GM23338 (cell line): ENCODE results near the gene CASP7. TPM values are rescaled to one million over a fixed set of nuclear protein-coding genes. Genes with fewer than 3 reads are reported as not detected.

Experiments
- ATAC-seq: fragments of 200-7000 bp; cut with Tn5 transposase; 3 replicates; pipeline ENCODE4 v1.9.1; 2020
- DNase-seq: peaks from one replicate; pipeline ENCODE4 v3.0.0-alpha.2; 2015; ENCODE audit warnings: low spot score
- H2AFZ ChIP-seq: fragments of 200-600 bp; sonication (generic); 2 replicates; pipeline ENCODE4 v1.8.0; 2016; ENCODE audit warnings: antibody characterized with exemption, mild to moderate bottlenecking, moderate library complexity
- H3F3A ChIP-seq: fragments of 200-600 bp; sonication (generic); replicated peaks from 2 replicates; pipeline ENCODE4 v1.8.0; 2017; ENCODE audit warnings: antibody characterized with exemption, mixed run types, low read depth
- H3K27ac ChIP-seq: fragments of 200-600 bp; sonication (generic); 2 replicates; pipeline ENCODE4 v1.6.1; 2016; ENCODE audit warnings: low read depth
- H3K27me3 ChIP-seq: fragments of 200-600 bp; sonication (generic); 2 replicates; pipeline ENCODE4 v1.8.0; 2016; ENCODE audit warnings: mild to moderate bottlenecking, mixed run types, moderate library complexity; ENCODE audit not compliant: insufficient read depth
- H3K36me3 ChIP-seq: fragments of 200-600 bp; sonication (generic); 2 replicates; pipeline ENCODE4 v1.8.0; 2016; ENCODE audit warnings: mild to moderate bottlenecking; ENCODE audit not compliant: insufficient read depth
- H3K4me1 ChIP-seq: fragments of 200-600 bp; sonication (generic); 2 replicates; pipeline ENCODE4 v1.8.0; 2016; ENCODE audit warnings: mild to moderate bottlenecking, moderate library complexity; ENCODE audit not compliant: insufficient read depth
- H3K4me2 ChIP-seq: fragments of 200-600 bp; sonication (generic); 2 replicates; pipeline ENCODE4 v1.7.1; 2017; ENCODE audit warnings: mixed run types
- H3K4me3 ChIP-seq: fragments of 200-600 bp; sonication (generic); 2 replicates; pipeline ENCODE4 v1.6.1; 2016; ENCODE audit warnings: mixed run types
- H3K79me2 ChIP-seq: fragments of 200-600 bp; sonication (generic); replicated peaks from 2 replicates; pipeline ENCODE4 v1.8.0; 2017; ENCODE audit warnings: mild to moderate bottlenecking; ENCODE audit not compliant: insufficient read depth
- H3K9me2 ChIP-seq: fragments of 200-600 bp; sonication (generic); 2 replicates; pipeline ENCODE4 v1.8.0; 2017; ENCODE audit not compliant: insufficient read depth
- H4K20me1 ChIP-seq: fragments of 200-600 bp; sonication (generic); replicated peaks from 2 replicates; pipeline ENCODE4 v1.8.0; 2017; ENCODE audit warnings: mild to moderate bottlenecking; ENCODE audit not compliant: insufficient read depth
- H3K27ac Mint-ChIP-seq: 2 replicates; pipeline ENCODE4 v1.8.0; 2020; ENCODE audit warnings: inconsistent platforms, mild to moderate bottlenecking, moderate library complexity, mixed read lengths
- H3K27me3 Mint-ChIP-seq: 3 replicates; pipeline ENCODE4 v1.8.0; 2022; ENCODE audit warnings: low read depth, mild to moderate bottlenecking, moderate library complexity, mixed read lengths, inconsistent platforms; ENCODE audit not compliant: insufficient read depth, poor library complexity
- H3K36me3 Mint-ChIP-seq: 3 replicates; pipeline ENCODE4 v1.8.0; 2021; ENCODE audit warnings: low read depth, mild to moderate bottlenecking, inconsistent platforms, moderate library complexity, mixed read lengths
- H3K4me1 Mint-ChIP-seq: 3 replicates; pipeline ENCODE4 v1.8.0; 2020; ENCODE audit warnings: mild to moderate bottlenecking, inconsistent platforms, mixed read lengths
- H3K4me3 Mint-ChIP-seq: 3 replicates; pipeline ENCODE4 v1.8.0; 2021; ENCODE audit warnings: moderate library complexity, mild to moderate bottlenecking, inconsistent platforms, mixed read lengths
- H3K9me3 Mint-ChIP-seq: 3 replicates; pipeline ENCODE4 v1.8.0; 2020; ENCODE audit warnings: moderate library complexity, mild to moderate bottlenecking, inconsistent platforms, mixed read lengths
- CREB1 ChIP-seq: fragments of 250-450 bp; sonication (Bioruptor Pico); IDR thresholded peaks from 2 replicates; pipeline ENCODE4 v1.5.0; 2020; ENCODE audit warnings: low read depth, mild to moderate bottlenecking, moderate library complexity
- CTCF ChIP-seq, 2 experiments: fragments of 200-600 bp in 1 of 2; sonication (generic) in 1 of 2; conservative IDR thresholded peaks; 2 replicates each; pipeline versions ENCODE4 v1.5.1 to v1.6.1; 2016 to 2017; ENCODE audit warnings: antibody characterized with exemption in 2 of 2, low read depth in 2 of 2, mild to moderate bottlenecking in 2 of 2, moderate library complexity in 1 of 2
- ETS1 ChIP-seq: IDR thresholded peaks from 2 replicates; pipeline ENCODE4 v1.6.1; 2016; ENCODE audit warnings: antibody characterized with exemption
- EZH2 ChIP-seq: fragments of 200-600 bp; sonication (generic); IDR thresholded peaks from one replicate; pipeline ENCODE4 v1.8.0; 2017; ENCODE audit warnings: antibody characterized with exemption, mild to moderate bottlenecking, low read depth; ENCODE audit not compliant: unreplicated experiment
- EZH2phosphoT487 ChIP-seq: fragments of 200-600 bp; sonication (generic); IDR thresholded peaks from one replicate; pipeline ENCODE4 v1.8.1; 2018; ENCODE audit warnings: antibody characterized with exemption; ENCODE audit not compliant: unreplicated experiment
- JUNB ChIP-seq: IDR thresholded peaks from one replicate; pipeline ENCODE4 v1.6.1; 2016; ENCODE audit warnings: antibody characterized with exemption; ENCODE audit not compliant: unreplicated experiment
- NANOG ChIP-seq: IDR thresholded peaks from 2 replicates; pipeline ENCODE4 v1.6.1; 2016; ENCODE audit warnings: antibody characterized with exemption, borderline replicate concordance
- POLR2AphosphoS5 ChIP-seq: IDR thresholded peaks from 2 replicates; pipeline ENCODE4 v1.6.1; 2016; ENCODE audit warnings: antibody characterized with exemption, low read depth
- REST ChIP-seq: IDR thresholded peaks from one replicate; pipeline ENCODE4 v1.6.1; 2018; ENCODE audit warnings: antibody characterized with exemption; ENCODE audit not compliant: unreplicated experiment
- STAT1 ChIP-seq: IDR thresholded peaks from one replicate; pipeline ENCODE4 v1.6.1; 2016; ENCODE audit warnings: antibody characterized with exemption; ENCODE audit not compliant: unreplicated experiment
- ZNF114 ChIP-seq: fragments of 250-450 bp; sonication (Bioruptor Pico); IDR thresholded peaks from 2 replicates; pipeline ENCODE4 v1.5.0; 2020; ENCODE audit warnings: mild to moderate bottlenecking, moderate library complexity
- ZNF331 ChIP-seq: fragments of 250-450 bp; sonication (Bioruptor Pico); IDR thresholded peaks from 2 replicates; pipeline ENCODE4 v1.5.0; 2020; ENCODE audit warnings: low read depth, mild to moderate bottlenecking, moderate library complexity
- ZNF462 ChIP-seq: fragments of 250-450 bp; sonication (Bioruptor Pico); IDR thresholded peaks from 2 replicates; pipeline ENCODE4 v1.5.0; 2020; ENCODE audit warnings: mild to moderate bottlenecking, moderate library complexity
- polyA plus RNA-seq: library from polyadenylated mRNA; unstranded; fragments of >200 nt; fragmentation: Nextera tagmentation; extraction: Ambion mirVana; gene quantifications from 2 replicates; pipeline ENCODE4 v1.2.1, GENCODE V29; 2016
- total RNA-seq: library from RNA; depleted of rRNA; stranded (reverse); fragments of >200 nt; shearing (Covaris generic); gene quantifications from 2 replicates; pipeline ENCODE4 v1.2.3, GENCODE V29; 2014

Gene CASP7
- total and polyA plus RNA-seq, 2 experiments from 2014 or later, result 2.1 to 7.0 TPM

DNA sequence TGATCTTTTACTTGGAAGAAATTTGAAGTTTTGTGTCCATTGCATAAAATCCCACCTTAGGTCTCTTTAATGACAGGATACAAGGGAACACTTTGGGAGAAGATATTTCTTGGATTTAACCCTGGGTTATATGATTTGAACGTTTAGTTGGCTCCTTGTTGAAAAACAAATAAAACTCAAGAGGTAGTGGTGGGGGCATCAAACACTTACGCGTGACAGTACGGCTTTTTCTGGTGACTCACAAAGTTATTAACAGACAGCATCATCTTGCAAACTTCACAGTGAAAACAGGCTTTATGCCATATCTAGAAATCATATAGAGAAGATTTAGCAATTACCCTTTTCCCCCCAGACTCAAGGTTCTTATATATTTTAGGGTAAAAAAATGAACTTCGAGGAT is 16.6 kb upstream of the CASP7 start:
- no peak overlapping the region for H3K27ac Mint-ChIP-seq

More for the DNA sequence above, 16.6 kb upstream of the CASP7 start:
- H3K27me3 Mint-ChIP-seq, result peaks cover 1% of the 10 kb centered on the region
- Histone ChIP-seq H3K4me2 (no peak overlapping the region), H3K4me3 (no peak overlapping the region), H3K4me1 (no peaks in the 10 kb centered on the region), H3K27ac (no peak overlapping the region), H3K9me2 (peaks cover 9% of the 10 kb centered on the region; the same call in 1 of the 2 replicates), H3K79me2 (no peaks in the 10 kb centered on the region), H3F3A (no peaks in the 10 kb centered on the region), H3K27me3 (no peaks in the 10 kb centered on the region), H2AFZ (no peak overlapping the region), H4K20me1 (no peaks in the 10 kb centered on the region), H3K36me3 (no peaks in the 10 kb centered on the region)
- no peak for TF ChIP-seq REST
- no peak for TF ChIP-seq EZH2
- no peak for TF ChIP-seq ZNF462 (CRISPR knock-in tag)
- TF ChIP-seq CREB1 (CRISPR knock-in tag), result no peak
- TF ChIP-seq ZNF331 (CRISPR knock-in tag), result no peak
- no peak for TF ChIP-seq CTCF (conservative IDR thresholded peaks at IDR 0.05; ENCODE audit: low read depth in 2 of 2)
- no peak for TF ChIP-seq ZNF114
- no peak for TF ChIP-seq STAT1
- no peak for TF ChIP-seq ETS1
- TF ChIP-seq NANOG, result no peak
- TF ChIP-seq POLR2AphosphoS5, result no peak
- TF ChIP-seq JUNB, result no peak
- TF ChIP-seq EZH2phosphoT487, result no peak
- H3K4me3 Mint-ChIP-seq, result no peak overlapping the region
- ATAC-seq (no peak), DNase-seq (no peak)
- no peaks in the 10 kb centered on the region for H3K9me3 Mint-ChIP-seq
- H3K36me3 Mint-ChIP-seq, result no peaks in the 10 kb centered on the region
- no peaks in the 10 kb centered on the region; the same call in 2 of the 3 replicates for H3K4me1 Mint-ChIP-seq
